NCI-H1092 treated with DMSO at 0.1 percent for 48 hours (cell line): ENCODE results near the gene KRT2.

Source experiments
- DNase-seq: peaks from one replicate; lab custom pipeline; 2025; lab: John Stamatoyannopoulos, UW

Gene KRT2

GRCh38 chr12:52663420-52663819 is 11.4 kb upstream of the KRT2 start:
- DNase-seq: no peak

- DNase-seq: no peak
Observed at GRCh38 chr12:52662918-52663229, 10.9 kb upstream of the KRT2 start.

GRCh38 chr12:52662093-52662917 is 10.3 kb upstream of the KRT2 start:
- DNase-seq: no peak

DNA sequence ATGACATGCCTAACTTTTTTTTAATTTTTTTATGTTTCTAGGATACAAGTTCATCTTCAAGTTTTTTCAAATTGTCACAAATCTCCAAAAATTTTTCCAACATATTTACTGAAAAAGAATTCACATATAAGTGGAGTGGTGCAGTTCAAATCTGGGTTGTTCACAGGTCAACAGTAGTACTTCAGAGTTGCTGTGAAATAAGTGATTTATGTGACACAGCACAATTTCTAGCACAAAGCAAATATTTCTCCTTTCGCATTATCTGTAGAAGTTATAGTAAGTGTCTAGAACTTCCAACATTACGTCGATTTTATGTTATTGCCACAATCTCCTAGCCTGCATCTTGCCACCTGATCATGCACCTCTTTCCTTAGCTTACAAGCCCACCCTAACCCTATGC is 9.7 kb upstream of the KRT2 start:
- no peak for DNase-seq

GRCh38 chr12:52660934-52661499 is 9.0 kb upstream of the KRT2 start:
- DNase-seq: no peak

- no peak for DNase-seq
Observed at GRCh38 chr12:52659951-52660350, 7.9 kb upstream of the KRT2 start.

- DNase-seq: no peak
Observed at GRCh38 chr12:52659395-52659794, 7.4 kb upstream of the KRT2 start.

DNA sequence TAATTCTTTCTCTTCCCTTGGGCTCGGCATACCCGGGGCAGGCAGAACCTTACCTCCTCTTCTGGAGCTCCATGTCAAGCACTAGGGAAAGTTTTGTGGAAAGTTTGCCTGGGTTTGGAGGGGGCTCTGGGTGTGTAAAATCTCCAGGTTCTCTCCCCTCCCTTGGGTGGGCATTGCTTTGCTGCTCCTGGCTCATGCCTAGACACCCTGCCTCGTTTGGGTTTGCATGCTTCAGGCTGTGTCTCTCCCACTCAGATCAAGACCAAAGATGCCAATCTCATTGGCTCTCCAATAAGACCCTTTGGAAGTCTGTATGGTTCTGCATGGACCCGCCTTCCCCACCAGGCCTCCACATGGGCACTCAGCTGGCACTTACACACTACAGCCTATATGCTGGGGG is 6.2 kb upstream of the KRT2 start:
- DNase-seq: no peak

GRCh38 chr12:52657250-52657902 is 5.4 kb upstream of the KRT2 start:
- DNase-seq: no peak

GRCh38 chr12:52656616-52657015 is 4.6 kb upstream of the KRT2 start:
- no peak for DNase-seq

GRCh38 chr12:52655720-52656124 is 3.7 kb upstream of the KRT2 start:
- peak; percentile 1 for DNase-seq

GRCh38 chr12:52655251-52655650 is 3.2 kb upstream of the KRT2 start:
- DNase-seq: no peak

- no peak for DNase-seq
Observed at GRCh38 chr12:52650520-52651081, 1.4 kb downstream of the KRT2 start.

GRCh38 chr12:52649066-52649465 is 2.9 kb downstream of the KRT2 start:
- no peak for DNase-seq

- no peak for DNase-seq
Observed at GRCh38 chr12:52648012-52648550, 3.9 kb downstream of the KRT2 start.

GRCh38 chr12:52647601-52648000 is 4.4 kb downstream of the KRT2 start:
- no peak for DNase-seq

- no peak for DNase-seq
Observed at GRCh38 chr12:52646613-52647012, 5.4 kb downstream of the KRT2 start.

DNA sequence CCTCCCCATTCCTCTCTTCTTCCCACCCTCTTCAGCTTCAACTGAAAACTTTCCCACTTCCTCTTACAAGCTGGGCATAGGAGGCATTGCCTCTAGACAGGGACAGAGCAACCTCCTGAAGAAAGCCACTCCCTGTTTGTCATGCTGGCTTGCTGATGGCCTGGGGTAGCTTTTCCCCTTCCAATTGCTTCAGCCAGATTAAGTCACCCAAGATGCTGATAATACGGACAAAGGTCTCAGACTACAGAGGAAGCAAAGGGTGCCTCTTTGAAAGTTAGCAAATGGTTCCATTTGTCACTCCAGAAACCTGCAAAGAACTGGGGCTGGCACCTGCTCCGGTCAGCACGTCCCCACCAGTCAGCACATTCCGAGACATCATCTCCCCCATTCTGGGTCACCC is 6.0 kb downstream of the KRT2 start:
- DNase-seq: no peak

DNA sequence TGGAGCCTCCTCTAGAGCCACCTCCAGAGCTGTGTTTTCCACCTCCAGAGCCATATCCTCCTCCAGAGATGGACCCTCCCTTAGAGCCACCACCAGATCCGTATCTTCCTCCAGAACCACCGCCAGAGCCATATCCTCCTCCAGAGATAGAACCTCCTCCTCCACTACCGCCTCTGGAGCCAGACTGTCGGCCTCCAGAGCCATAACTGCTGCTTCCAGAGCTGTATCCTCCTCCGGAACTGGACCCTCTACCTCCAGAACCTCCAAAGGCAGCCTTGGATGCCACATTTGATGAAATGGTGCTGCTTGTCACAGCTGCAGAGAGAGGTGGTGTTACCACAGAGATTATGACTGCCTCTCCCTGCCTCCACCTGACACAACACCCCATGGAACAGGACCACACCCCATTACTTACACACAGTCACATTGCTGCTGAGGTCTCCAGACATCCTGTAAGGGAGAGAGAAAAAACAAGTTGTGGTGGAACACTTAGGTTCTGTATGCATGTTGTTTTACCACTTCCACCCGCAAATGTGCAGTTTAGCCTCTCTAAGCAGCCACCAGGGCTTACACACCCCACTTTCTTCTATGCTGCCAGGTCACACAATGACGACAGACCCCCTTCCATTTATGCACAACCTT is 6.8 kb downstream of the KRT2 start:
- no peak for DNase-seq

GRCh38 chr12:52644078-52644415 is 8.0 kb downstream of the KRT2 start:
- no peak for DNase-seq

DNA sequence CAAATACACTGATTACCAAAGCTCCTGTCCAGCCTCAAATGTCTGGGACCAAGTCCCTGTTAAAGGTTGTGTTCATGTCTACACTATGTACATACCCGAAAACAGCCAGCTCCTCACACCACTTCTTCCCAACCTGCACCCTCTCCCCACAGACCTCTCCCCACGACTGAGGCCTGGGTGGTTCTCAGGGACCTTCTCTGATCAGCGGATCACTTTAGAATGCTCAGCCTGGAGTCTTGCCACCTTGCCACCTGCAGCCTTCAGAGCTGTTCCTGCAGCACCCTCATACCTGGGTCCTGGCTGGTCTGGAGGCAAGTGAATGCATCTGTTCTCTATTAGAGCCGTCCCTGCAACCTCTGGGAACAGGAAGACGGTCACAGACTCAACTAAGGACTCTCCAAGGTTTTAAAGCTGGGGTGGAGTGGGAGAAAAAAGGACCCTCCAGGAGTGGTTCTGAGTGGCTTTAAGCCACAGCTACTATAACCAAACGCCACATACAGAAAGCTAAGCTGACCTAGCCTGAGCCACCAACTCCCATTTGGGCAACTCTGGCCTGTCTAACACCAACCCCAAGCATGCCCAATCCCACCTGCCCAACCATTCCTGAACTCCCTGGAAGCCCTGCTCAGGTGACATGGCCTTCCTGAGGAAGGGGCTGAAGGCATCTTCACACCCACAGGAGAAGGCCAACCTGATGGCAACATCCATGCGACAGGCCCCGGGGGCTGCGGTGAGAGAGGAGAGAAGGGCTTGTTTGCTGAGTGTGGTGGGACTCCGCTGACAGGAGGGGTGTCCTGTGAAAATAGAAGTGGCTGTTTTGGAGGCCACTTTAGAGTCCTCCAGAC is 8.6 kb downstream of the KRT2 start:
- no peak for DNase-seq

GRCh38 chr12:52641468-52641867 is 10.5 kb downstream of the KRT2 start:
- no peak for DNase-seq
